ENCODE results near the gene JAM2. TPM values are rescaled to one million over a fixed set of nuclear protein-coding genes. Genes with fewer than 3 reads are reported as not detected.

Gene JAM2
- 38.6 TPM for total RNA-seq
- long read RNA-seq, full-length matches to known transcripts: 4 of 11 reads
- long read RNA-seq, partial matches to known transcripts: 1 of 11 reads
- long read RNA-seq, other reads (novel, unspliced or antisense): 6 of 11 reads

DNA sequence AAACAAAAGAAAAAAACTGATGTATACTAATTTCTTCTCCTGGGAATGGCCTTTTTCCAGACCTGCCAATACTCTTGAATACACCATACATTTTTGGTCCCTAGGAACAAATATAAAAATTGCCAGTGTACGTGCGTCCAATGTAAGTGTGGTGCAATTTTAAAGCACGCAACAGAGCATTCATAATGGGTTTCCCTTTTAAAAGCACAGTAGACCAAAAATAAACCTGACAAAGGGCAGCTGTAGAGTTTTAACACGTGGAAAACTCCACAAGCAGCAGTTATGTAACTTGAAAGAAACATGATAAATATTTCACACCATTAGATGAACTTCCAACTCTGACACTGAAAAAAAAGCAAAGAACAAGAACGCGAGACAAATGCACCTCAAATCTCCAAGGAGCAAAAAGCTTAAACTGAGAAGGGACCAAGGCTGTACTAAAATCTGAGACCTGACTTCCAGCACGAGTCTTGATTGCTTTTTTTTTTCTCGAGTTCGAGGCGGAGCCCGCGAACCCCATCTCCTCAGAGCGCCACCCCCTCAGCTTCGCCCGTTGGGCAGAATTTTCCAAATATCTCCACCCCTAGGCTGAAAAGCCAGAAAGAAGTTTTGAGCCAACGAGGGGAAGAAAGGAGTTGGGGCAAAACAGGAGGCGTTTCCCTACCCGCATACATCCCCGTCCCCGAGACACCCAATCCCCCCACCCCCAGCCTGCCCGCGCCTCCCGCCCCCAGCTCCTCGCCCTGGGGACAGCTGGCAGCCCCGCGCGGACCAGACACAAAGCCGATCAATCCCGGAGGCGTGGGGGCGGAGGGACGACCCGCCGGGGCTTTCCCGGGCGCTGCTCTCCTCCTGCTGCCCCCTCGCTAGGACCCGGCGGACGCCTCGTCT, at the start of gene JAM2:
Gene JAM2 (plus strand): TSS at position 599 of the 891 bp plus-strand sequence. CDS start 564 bp downstream, outside the sequence.
- peak within 1 kb of the TSS; percentile 78 for H3K27ac ChIP-seq
- ATAC-seq: peak; percentile 59
- intact Hi-C loops (cut with DNase I): no loop called here

DNA sequence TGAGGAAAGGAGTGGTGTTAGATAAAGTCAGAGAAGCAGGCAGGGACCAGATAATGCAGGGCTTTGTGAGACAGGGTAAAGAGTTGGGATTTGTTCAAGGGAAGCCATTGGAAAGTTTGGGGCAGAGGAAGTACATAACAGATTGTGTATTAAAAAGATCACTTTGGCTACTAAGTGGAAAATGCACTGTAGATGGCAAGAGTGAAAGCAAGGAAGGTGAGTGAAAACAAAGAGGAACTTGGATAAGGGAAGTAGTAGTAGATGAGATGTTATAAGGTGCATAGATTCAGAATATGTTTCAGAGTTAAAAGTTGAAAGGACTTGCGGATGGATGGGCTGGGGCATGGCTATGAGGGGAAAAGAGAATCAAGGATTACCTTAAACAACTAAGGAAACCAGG, 49.2 kb upstream of the JAM2 start:
- Histone ChIP-seq H3K9me3 (no peaks in the 10 kb centered on the region), H3K4me1 (no peaks in the 10 kb centered on the region), H3K27ac (no peak overlapping the region), H3K36me3 (peaks cover 77% of the 10 kb centered on the region), H3K27me3 (no peaks in the 10 kb centered on the region), H3K4me3 (no peak overlapping the region)
- no peak for ATAC-seq
- intact Hi-C loops (cut with DNase I): no loop called here
- TF ChIP-seq, protein P1, sequence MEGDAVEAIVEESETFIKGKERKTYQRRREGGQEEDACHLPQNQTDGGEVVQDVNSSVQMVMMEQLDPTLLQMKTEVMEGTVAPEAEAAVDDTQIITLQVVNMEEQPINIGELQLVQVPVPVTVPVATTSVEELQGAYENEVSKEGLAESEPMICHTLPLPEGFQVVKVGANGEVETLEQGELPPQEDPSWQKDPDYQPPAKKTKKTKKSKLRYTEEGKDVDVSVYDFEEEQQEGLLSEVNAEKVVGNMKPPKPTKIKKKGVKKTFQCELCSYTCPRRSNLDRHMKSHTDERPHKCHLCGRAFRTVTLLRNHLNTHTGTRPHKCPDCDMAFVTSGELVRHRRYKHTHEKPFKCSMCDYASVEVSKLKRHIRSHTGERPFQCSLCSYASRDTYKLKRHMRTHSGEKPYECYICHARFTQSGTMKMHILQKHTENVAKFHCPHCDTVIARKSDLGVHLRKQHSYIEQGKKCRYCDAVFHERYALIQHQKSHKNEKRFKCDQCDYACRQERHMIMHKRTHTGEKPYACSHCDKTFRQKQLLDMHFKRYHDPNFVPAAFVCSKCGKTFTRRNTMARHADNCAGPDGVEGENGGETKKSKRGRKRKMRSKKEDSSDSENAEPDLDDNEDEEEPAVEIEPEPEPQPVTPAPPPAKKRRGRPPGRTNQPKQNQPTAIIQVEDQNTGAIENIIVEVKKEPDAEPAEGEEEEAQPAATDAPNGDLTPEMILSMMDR (IDR thresholded peaks at IDR 0.05): no peak
- DNase-seq: no peak

More for the DNA sequence above, at the start of gene JAM2:
- Histone ChIP-seq H3K27me3 (no peaks in the 10 kb centered on the region), H3K9me3 (no peaks in the 10 kb centered on the region), H3K4me3 (peak within 1 kb of the TSS; percentile 67), H3K36me3 (no peaks in the 10 kb centered on the region), H3K4me1 (peaks cover 18% of the 10 kb centered on the region)
- DNase-seq: peak; percentile 67
- TF ChIP-seq, protein P1 (IDR thresholded peaks at IDR 0.05): no peak

DNA sequence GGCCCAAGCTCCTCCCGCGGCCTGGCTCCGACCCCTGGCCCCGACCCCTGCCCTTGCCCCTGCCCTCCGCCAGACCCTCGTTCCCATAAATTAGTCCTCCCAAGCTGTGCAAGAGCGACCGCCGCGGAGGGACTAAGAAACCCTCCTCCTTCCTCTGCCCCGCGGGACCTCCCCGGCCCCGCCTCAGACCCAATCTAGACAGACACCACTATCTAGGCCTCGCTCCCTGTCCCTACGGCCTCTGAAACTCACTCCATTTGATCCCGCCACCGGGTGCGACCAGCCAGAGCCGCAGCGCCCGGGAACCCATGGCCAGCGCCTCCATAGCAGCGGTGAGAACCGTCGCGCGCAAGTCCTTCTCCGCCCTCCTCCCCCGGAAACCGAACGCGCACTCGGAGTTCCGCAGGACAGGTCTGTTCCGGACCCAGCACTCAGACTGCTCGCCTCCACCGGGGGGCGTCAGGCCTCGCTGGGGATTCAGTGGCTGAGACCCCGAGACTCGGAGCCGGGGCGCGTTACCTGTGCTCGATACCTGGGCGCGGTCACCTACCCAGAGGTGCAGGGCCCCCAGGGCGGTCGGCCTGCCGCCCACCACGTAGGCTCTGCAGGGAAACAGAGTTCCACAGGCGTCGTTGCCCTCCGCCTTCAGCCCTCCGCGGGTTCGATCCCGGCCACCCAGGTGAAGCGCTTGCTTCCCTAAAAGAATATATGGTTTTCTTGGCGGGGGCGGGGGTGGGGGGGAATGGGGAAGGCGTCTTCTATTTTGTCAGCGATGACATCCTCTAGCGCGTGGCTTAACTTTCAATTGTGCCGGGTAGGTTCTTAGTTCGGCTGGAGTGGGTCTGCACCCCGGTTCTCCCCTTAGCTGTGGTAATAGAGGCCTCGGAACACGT, 31.7 kb upstream of the JAM2 start, which contains the start of gene MRPL39:
Gene MRPL39 (minus strand): TSS at position 331 of the 893 bp plus-strand sequence. CDS start 6 bp downstream, at position 325.
- TF ChIP-seq, protein P1 (IDR thresholded peaks at IDR 0.05): peak; percentile 52
- H3K9me3 ChIP-seq: no peaks in the 10 kb centered on the region
- peaks cover 15% of the 10 kb centered on the region for H3K4me1 ChIP-seq
- intact Hi-C loops (cut with DNase I): loop anchor here (5.0 kb wide), 1 partner anchor 100 kb away; no protein-coding TSS in a partner anchor
- ATAC-seq: peak; percentile 98
- peak; percentile 95 for DNase-seq
- H3K27me3 ChIP-seq: no peaks in the 10 kb centered on the region
- H3K4me3 ChIP-seq: peak within 1 kb of the TSS; percentile 84
- H3K27ac ChIP-seq: peak within 1 kb of the TSS; percentile 87
- peaks cover 20% of the 10 kb centered on the region for H3K36me3 ChIP-seq

GRCh38 chr21:25608044-25608737, 30.9 kb upstream of the JAM2 start:
- ATAC-seq (peak; percentile 93), DNase-seq (peak; percentile 85)
- peaks cover 15% of the 10 kb centered on the region for H3K4me1 ChIP-seq
- intact Hi-C loops (cut with DNase I): loop anchor here (5.0 kb wide), 1 partner anchor 99 kb away; no protein-coding TSS in a partner anchor
- TF ChIP-seq, protein P1 (IDR thresholded peaks at IDR 0.05): peak; percentile 92
- H3K36me3 ChIP-seq: peaks cover 12% of the 10 kb centered on the region
- peak overlapping the region; percentile 87 for H3K27ac ChIP-seq
- no peaks in the 10 kb centered on the region for H3K27me3 ChIP-seq
- peak overlapping the region; percentile 84 for H3K4me3 ChIP-seq
- H3K9me3 ChIP-seq: no peaks in the 10 kb centered on the region

- TF ChIP-seq, protein P1 (IDR thresholded peaks at IDR 0.05): no peak
- Histone ChIP-seq H3K4me1 (no peaks in the 10 kb centered on the region), H3K27ac (no peak overlapping the region), H3K9me3 (no peaks in the 10 kb centered on the region), H3K27me3 (no peaks in the 10 kb centered on the region), H3K4me3 (no peak overlapping the region), H3K36me3 (no peaks in the 10 kb centered on the region)
- ATAC-seq: no peak
- intact Hi-C loops (cut with DNase I): no loop called here
- DNase-seq: no peak
Observed at GRCh38 chr21:25614441-25614840, 24.6 kb upstream of the JAM2 start.
